ENCODE results near the gene MYH6.

The MYH6 gene

DNA sequence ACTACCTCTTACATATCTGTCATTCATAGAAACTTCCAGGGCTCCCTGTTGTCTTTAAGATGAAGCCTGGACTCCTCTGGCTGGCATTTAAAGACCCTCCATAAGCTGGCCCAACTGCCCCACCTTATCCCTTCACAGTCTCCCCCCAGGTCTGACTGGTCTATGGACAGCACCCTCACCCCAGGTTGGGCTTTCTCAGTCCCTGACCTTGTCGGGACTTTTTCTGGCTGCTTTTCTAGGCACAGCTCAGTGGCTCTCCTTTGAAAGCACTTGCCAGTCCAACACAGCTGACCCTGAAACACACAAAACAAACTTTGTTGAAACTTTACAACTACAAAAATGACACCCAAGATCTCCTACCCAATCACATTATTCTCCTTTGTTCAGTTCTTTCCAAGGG lies 41.2 kb upstream of the MYH6 start:
- no peak for DNase-seq
- TF ChIP-seq CTCF (IDR thresholded peaks at IDR 0.05; ENCODE audit: low read depth, low read length, missing control alignments), result no peak
- Histone ChIP-seq H3K4me3 (ENCODE audit: low read depth, low read length) (no peak overlapping the region), H3K36me3 (replicated peaks) (no peaks in the 10 kb centered on the region), H3K27ac (no peak overlapping the region), H3K27me3 (replicated peaks) (no peaks in the 10 kb centered on the region)
- in situ Hi-C loops (cut with HindIII; ENCODE audit: low pct_ligation_motif_present, low sequenced_read_pairs), result no loop called here

DNA sequence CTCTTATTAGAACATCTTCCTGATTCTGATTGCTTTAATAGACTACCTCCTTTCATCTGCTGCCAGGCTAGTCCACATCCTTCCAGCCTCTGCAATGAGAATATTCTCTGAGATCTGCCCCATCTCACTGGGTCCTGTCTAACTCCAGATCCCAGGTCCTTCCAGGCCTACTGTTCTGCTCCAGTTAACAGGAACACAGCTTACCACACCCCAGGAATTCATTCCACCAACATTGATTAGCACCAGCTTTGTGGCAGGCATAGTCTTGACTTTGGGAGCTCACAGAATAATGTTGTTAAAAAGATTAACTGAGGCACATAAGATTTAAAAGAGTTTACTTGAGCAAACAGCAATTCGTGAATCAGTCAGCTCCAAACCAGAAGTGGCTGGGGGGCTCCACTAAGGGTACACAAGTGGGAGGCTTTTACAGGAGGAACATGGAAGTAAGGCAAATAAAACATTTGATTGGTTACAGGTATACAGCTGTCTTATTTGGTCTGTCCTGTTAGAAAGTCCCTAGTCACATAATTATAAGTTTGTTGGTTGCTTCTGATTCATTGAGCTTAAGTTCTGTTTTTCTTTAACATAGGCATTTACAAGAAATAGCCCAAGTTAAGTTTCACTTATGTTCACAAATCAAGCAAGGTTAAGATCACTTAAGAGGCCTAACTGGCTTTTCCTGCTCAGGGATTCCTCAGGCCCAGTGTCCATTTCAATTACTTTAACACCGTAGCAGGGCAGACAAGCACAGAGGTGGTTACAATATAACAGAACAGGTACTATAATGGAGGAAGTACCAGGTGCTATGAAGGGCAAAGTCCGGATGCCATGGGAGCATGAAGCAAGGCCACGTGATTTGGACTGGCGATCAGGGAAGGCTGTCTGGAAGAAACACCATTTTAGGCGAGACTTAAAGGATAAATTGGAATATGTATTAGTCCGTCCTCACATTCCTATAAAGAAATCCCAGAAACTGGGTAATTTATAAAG lies 39.6 kb upstream of the MYH6 start:
- H3K27ac ChIP-seq, result no peak overlapping the region
- in situ Hi-C loops (cut with HindIII; ENCODE audit: low pct_ligation_motif_present, low sequenced_read_pairs), result no loop called here
- no peaks in the 10 kb centered on the region for H3K27me3 ChIP-seq (replicated peaks)
- no peak for TF ChIP-seq CTCF (IDR thresholded peaks at IDR 0.05; ENCODE audit: low read depth, low read length, missing control alignments)
- no peak overlapping the region for H3K4me3 ChIP-seq (ENCODE audit: low read depth, low read length)
- no peaks in the 10 kb centered on the region for H3K36me3 ChIP-seq (replicated peaks)
- DNase-seq, result no peak

DNA sequence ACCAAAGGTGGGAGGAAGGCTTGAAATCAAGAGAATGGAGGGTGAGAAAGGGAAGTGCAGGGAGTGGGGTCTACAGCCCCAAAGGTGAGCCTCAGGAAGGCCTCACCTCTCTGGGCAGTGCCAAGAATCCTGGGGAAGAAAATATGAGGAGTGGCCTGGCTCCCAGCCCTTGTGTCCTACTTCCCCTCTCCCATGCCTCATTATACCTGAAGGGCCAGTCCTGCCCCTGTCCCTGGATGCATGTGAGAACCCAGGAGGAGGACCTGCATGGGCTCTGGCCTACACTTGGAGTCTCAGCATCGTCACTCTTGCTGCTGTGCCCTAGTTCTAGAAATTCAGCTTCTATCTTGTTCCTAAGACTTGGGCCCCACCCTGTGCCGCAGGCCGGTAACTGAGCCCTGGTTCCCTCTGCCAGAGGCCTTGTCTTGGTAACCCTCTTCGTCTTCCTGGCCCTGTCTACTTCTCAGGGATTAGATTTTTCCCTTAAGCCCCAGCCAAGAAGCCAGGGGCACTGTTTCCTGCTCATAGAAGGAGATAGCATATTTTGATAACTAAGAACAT lies 38.3 kb upstream of the MYH6 start:
- TF ChIP-seq CTCF (IDR thresholded peaks at IDR 0.05; ENCODE audit: low read depth, low read length, missing control alignments), result no peak
- DNase-seq, result no peak
- H3K27ac ChIP-seq, result no peak overlapping the region
- no peaks in the 10 kb centered on the region for H3K36me3 ChIP-seq (replicated peaks)
- in situ Hi-C loops (cut with HindIII; ENCODE audit: low pct_ligation_motif_present, low sequenced_read_pairs), result no loop called here
- no peak overlapping the region for H3K4me3 ChIP-seq (ENCODE audit: low read depth, low read length)
- H3K27me3 ChIP-seq (replicated peaks), result no peaks in the 10 kb centered on the region

DNA sequence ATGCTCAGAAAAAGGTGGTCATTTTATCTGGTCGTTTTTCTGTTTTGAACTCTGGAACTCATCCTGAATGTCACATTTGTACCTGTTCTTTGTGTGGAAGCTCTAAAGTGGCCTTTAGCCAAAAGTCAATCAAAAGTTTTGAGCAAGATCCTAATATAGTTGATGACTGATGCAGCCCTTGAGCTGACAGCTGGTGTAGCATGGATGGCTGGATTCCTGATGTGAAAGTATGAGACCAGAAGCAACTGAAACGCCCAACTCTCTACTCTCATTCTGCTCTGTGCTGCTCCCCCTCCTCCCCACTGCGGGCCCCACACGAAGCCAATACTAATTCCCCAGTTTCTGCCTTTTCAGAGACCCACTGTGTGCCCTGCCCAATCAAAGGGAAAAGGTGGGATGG lies 37.7 kb upstream of the MYH6 start:
- Histone ChIP-seq H3K4me3 (ENCODE audit: low read depth, low read length) (no peak overlapping the region), H3K27me3 (replicated peaks) (no peaks in the 10 kb centered on the region), H3K36me3 (replicated peaks) (no peaks in the 10 kb centered on the region), H3K27ac (no peak overlapping the region)
- in situ Hi-C loops (cut with HindIII; ENCODE audit: low pct_ligation_motif_present, low sequenced_read_pairs), result no loop called here
- DNase-seq, result no peak
- no peak for TF ChIP-seq CTCF (IDR thresholded peaks at IDR 0.05; ENCODE audit: low read depth, low read length, missing control alignments)

DNA sequence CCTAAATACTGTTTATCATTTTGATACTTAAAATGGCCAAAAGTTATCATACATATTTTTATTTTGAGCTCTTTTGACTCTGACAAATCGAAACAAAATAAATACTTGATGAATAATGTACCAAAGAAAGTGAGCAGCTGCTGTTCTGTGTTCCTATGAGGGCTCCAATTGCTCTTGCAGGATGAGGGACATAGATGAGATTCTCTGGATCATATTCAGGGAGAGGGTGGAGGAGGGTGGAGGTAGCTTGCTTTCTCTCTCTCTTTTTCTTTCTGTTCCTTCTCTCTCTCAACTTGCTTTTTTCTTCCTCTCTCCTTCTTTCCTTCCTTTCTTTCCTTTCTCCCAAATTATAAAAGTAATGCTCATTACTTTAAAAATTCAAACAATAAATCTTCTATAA lies 36.2 kb upstream of the MYH6 start:
- TF ChIP-seq CTCF (IDR thresholded peaks at IDR 0.05; ENCODE audit: low read depth, low read length, missing control alignments), result no peak
- in situ Hi-C loops (cut with HindIII; ENCODE audit: low pct_ligation_motif_present, low sequenced_read_pairs), result no loop called here
- no peak overlapping the region for H3K4me3 ChIP-seq (ENCODE audit: low read depth, low read length)
- H3K27me3 ChIP-seq (replicated peaks), result no peaks in the 10 kb centered on the region
- no peak overlapping the region for H3K27ac ChIP-seq
- no peaks in the 10 kb centered on the region for H3K36me3 ChIP-seq (replicated peaks)
- DNase-seq, result no peak
